Measurements from ENCODE around the gene NUP35.
A peak's percentile ranks its signal among the peaks of the same experiment; 100 is the strongest.

Gene NUP35

GRCh38 chr2:183204397-183204796, 80.2 kb downstream of the NUP35 start:
- in situ Hi-C loops (cut with HindIII; ENCODE audit: low sequenced_read_pairs) = no loop called here
- no peak for DNase-seq (ENCODE audit: low read depth, low spot score)
- no peak overlapping the region for H3K4me3 ChIP-seq (ENCODE audit: low read depth, low read length)
- no peak for TF ChIP-seq CTCF (IDR thresholded peaks at IDR 0.05; ENCODE audit: low read depth, low read length)

GRCh38 chr2:183207110-183207509, 82.9 kb downstream of the NUP35 start:
- no peak overlapping the region for H3K4me3 ChIP-seq (ENCODE audit: low read depth, low read length)
- in situ Hi-C loops (cut with HindIII; ENCODE audit: low sequenced_read_pairs) = no loop called here
- DNase-seq (ENCODE audit: low read depth, low spot score) = peak; percentile 73
- no peak for TF ChIP-seq CTCF (IDR thresholded peaks at IDR 0.05; ENCODE audit: low read depth, low read length)

- no peak for DNase-seq (ENCODE audit: low read depth, low spot score)
- no peak for TF ChIP-seq CTCF (IDR thresholded peaks at IDR 0.05; ENCODE audit: low read depth, low read length)
- in situ Hi-C loops (cut with HindIII; ENCODE audit: low sequenced_read_pairs) = no loop called here
- H3K4me3 ChIP-seq (ENCODE audit: low read depth, low read length) = no peak overlapping the region
Measured at GRCh38 chr2:183209395-183210028, 85.3 kb downstream of the NUP35 start.
